Tibial nerve (tissue), 4 donors: Measurements from ENCODE around the gene SHISA6. TPM values are rescaled to one million over a fixed set of nuclear protein-coding genes. Genes with fewer than 3 reads are reported as not detected.
A peak's percentile ranks its signal among the peaks of the same experiment; 100 is the strongest.

Experiments used
- DNase-seq, 2 donors: peaks; one replicate each; pipeline ENCODE4 v3.0.0-alpha.2; 2019; ENCODE audit warnings: low spot score in 2 of 2
- H3K27ac ChIP-seq, 4 donors: fragments of 200-600 bp; sonication (generic) in 3 of 4; one replicate each; pipeline ENCODE4 v1.5.1; 2017 to 2019; ENCODE audit warnings: mild to moderate bottlenecking in 1 of 4
- H3K27me3 ChIP-seq, 2 donors: fragments of 200-600 bp; sonication (generic) in 1 of 2; one replicate each; pipeline versions ENCODE4 v1.5.1 to v1.6.0; 2017 to 2019
- H3K36me3 ChIP-seq, 3 donors: fragments of 200-600 bp; sonication (generic); one replicate each; pipeline ENCODE4 v1.5.1; 2018 to 2019
- H3K4me1 ChIP-seq, 4 donors: fragments of 200-600 bp; sonication (generic) in 3 of 4; one replicate each; pipeline ENCODE4 v1.5.1; 2017 to 2019
- H3K4me3 ChIP-seq, 4 donors: fragments of 200-600 bp; sonication (generic) in 3 of 4; one replicate each; pipeline ENCODE4 v1.5.1; 2017 to 2019; ENCODE audit warnings: mild to moderate bottlenecking in 1 of 4, moderate library complexity in 1 of 4
- H3K9me3 ChIP-seq, 4 donors: fragments of 200-600 bp; sonication (generic) in 3 of 4; one replicate each; pipeline ENCODE4 v1.5.1; 2017 to 2019
- CTCF ChIP-seq, 5 experiments: fragments of 200-600 bp in 3 of 5; fragments of 450-650 bp in 2 of 5; sonication (generic) in 3 of 5; IDR thresholded peaks; one replicate each; pipeline ENCODE4 v1.5.1; 2016 to 2019; ENCODE audit warnings: antibody characterized with exemption in 5 of 5, mild to moderate bottlenecking in 3 of 5, moderate library complexity in 2 of 5
- EP300 ChIP-seq, 2 donors: sonication (generic); formaldehyde crosslinking; IDR thresholded peaks; one replicate each; pipeline ENCODE4 v1.6.1; 2017; ENCODE audit warnings: antibody characterized with exemption in 2 of 2, mild to moderate bottlenecking in 1 of 2
- POLR2A ChIP-seq, 2 donors: fragments of 450-650 bp; IDR thresholded peaks; one replicate each; pipeline ENCODE4 v1.6.1; 2017; ENCODE audit warnings: antibody characterized with exemption in 2 of 2, mild to moderate bottlenecking in 2 of 2, moderate library complexity in 2 of 2
- WGBS, 2 donors: methylation state at CpG; one replicate each; pipeline ENCODE4 v1.1.5; 2018; 5-methylcytosine and 5-hydroxymethylcytosine counted together
- total RNA-seq, 4 donors: library from RNA; depleted of rRNA; stranded (reverse); fragments of >200 nt; gene quantifications; one replicate each; pipeline ENCODE4 v1.1.0, GENCODE V29; 2016

The SHISA6 gene
- total RNA-seq, 4 donors from 2014 or later = 10.8 to 28.0 (median 21.9) TPM

GRCh38 chr17:11212792-11213191 lies 28.2 kb upstream of the SHISA6 start:
- H3K27ac ChIP-seq = no peak overlapping the region
- no peaks in the 10 kb centered on the region for H3K4me1 ChIP-seq
- 78 to 90% methylated on average over 2 of the region's 2 CpGs for WGBS, 2 donors
- H3K9me3 ChIP-seq = peaks cover 0 to 31% (median 5%) of the 10 kb centered on the region in 4 donors
- H3K4me3 ChIP-seq = no peak overlapping the region
- H3K27me3 ChIP-seq = no peaks in the 10 kb centered on the region
- no peak for DNase-seq
- no peak for TF ChIP-seq CTCF (IDR thresholded peaks at IDR 0.05)
- no peak for TF ChIP-seq POLR2A (IDR thresholded peaks at IDR 0.05)
- no peak for TF ChIP-seq EP300 (IDR thresholded peaks at IDR 0.05)
- no peaks in the 10 kb centered on the region for H3K36me3 ChIP-seq

GRCh38 chr17:11216976-11217375 lies 24.0 kb upstream of the SHISA6 start:
- H3K36me3 ChIP-seq = no peaks in the 10 kb centered on the region
- whole genome bisulfite sequencing, 2 donors = 71 to 75% methylated on average over 3 of the region's 3 CpGs
- H3K4me1 ChIP-seq = no peaks in the 10 kb centered on the region
- no peaks in the 10 kb centered on the region for H3K27me3 ChIP-seq
- peaks cover 0 to 7% (median 0%) of the 10 kb centered on the region in 4 donors for H3K9me3 ChIP-seq
- no peak for TF ChIP-seq POLR2A (IDR thresholded peaks at IDR 0.05)
- TF ChIP-seq CTCF (IDR thresholded peaks at IDR 0.05) = no peak
- no peak for TF ChIP-seq EP300 (IDR thresholded peaks at IDR 0.05)
- H3K27ac ChIP-seq = no peak overlapping the region
- no peak overlapping the region for H3K4me3 ChIP-seq
- DNase-seq = no peak

GRCh38 chr17:11221196-11221595 lies 19.8 kb upstream of the SHISA6 start:
- TF ChIP-seq CTCF (IDR thresholded peaks at IDR 0.05) (no peak), POLR2A (IDR thresholded peaks at IDR 0.05) (no peak), EP300 (IDR thresholded peaks at IDR 0.05) (no peak)
- Histone ChIP-seq H3K4me3 (no peak overlapping the region), H3K27ac (no peak overlapping the region), H3K9me3 (no peaks in the 10 kb centered on the region), H3K27me3 (no peaks in the 10 kb centered on the region), H3K4me1 (no peaks in the 10 kb centered on the region), H3K36me3 (no peaks in the 10 kb centered on the region)
- WGBS, 2 donors = 87 to 90% methylated on average over 4 of the region's 4 CpGs
- no peak for DNase-seq

GRCh38 chr17:11221721-11222120 lies 19.3 kb upstream of the SHISA6 start:
- no peaks in the 10 kb centered on the region for H3K27me3 ChIP-seq
- 47 to 48% methylated on average over 5 of the region's 5 CpGs for WGBS, 2 donors
- H3K4me1 ChIP-seq = no peaks in the 10 kb centered on the region
- no peak for DNase-seq
- H3K9me3 ChIP-seq = no peaks in the 10 kb centered on the region
- H3K4me3 ChIP-seq = no peak overlapping the region
- H3K27ac ChIP-seq = no peak overlapping the region
- TF ChIP-seq CTCF (IDR thresholded peaks at IDR 0.05) (no peak), EP300 (IDR thresholded peaks at IDR 0.05) (no peak), POLR2A (IDR thresholded peaks at IDR 0.05) (no peak)
- no peaks in the 10 kb centered on the region for H3K36me3 ChIP-seq

- H3K36me3 ChIP-seq = no peaks in the 10 kb centered on the region
- TF ChIP-seq POLR2A (IDR thresholded peaks at IDR 0.05) (no peak), EP300 (IDR thresholded peaks at IDR 0.05) (no peak), CTCF (IDR thresholded peaks at IDR 0.05) (no peak)
- 9 to 17% methylated on average over 4 of the region's 4 CpGs for WGBS, 2 donors
- peaks cover 0 to 18% (median 2%) of the 10 kb centered on the region in 4 donors for H3K4me1 ChIP-seq
- peaks cover 0 to 38% of the 10 kb centered on the region in 2 donors for H3K27me3 ChIP-seq
- H3K27ac ChIP-seq = peak overlapping the region in 2 of 4 donors; percentile 33 to 59
- no peak overlapping the region for H3K4me3 ChIP-seq
- peaks cover 0 to 4% (median 0%) of the 10 kb centered on the region in 4 donors for H3K9me3 ChIP-seq
- DNase-seq = no peak
These were observed 2.3 kb upstream of the SHISA6 start for GRCh38 chr17:11238705-11239104.
